ENCODE data around the gene ADCY9. TPM values are rescaled to one million over a fixed set of nuclear protein-coding genes. Genes with fewer than 3 reads are reported as not detected.

Gene ADCY9
- total RNA-seq, 1 donor from 2014 or later = 1.3 TPM

DNA sequence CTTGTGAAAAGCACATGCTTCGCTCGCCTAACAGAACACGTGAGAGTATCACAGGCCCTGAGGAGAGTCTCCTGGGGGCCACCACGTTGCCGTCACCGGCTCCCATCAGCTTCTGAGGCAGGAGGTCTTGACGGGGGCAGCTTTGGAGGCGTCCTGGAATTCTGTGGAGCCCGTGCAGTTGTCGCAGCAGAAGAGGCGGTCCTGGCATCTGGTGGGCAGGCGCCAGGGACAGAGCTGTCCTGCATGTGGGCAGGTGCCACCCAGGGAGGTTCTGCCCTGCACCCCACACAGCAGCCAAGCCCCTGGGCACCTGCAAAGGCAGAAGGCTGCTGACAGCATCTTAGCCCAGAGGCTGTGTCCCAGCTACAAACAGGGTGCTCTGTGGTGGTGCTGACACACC lies 136.7 kb downstream of the ADCY9 start:
- ATAC-seq (ENCODE audit: low read depth) (no peak), DNase-seq (no peak)
- H3K27me3 Mint-ChIP-seq = peaks cover 6% of the 10 kb centered on the region
- intact Hi-C loops (cut with micrococcal nuclease) = no loop called here
- ChIA-PET POLR2A (interaction anchor here (0.6 kb wide), 1 partner anchor 38 kb away, joined by 3 read pairs; no protein-coding TSS in a partner anchor), CTCF (no interaction called here)
- TF ChIP-seq, protein P1, sequence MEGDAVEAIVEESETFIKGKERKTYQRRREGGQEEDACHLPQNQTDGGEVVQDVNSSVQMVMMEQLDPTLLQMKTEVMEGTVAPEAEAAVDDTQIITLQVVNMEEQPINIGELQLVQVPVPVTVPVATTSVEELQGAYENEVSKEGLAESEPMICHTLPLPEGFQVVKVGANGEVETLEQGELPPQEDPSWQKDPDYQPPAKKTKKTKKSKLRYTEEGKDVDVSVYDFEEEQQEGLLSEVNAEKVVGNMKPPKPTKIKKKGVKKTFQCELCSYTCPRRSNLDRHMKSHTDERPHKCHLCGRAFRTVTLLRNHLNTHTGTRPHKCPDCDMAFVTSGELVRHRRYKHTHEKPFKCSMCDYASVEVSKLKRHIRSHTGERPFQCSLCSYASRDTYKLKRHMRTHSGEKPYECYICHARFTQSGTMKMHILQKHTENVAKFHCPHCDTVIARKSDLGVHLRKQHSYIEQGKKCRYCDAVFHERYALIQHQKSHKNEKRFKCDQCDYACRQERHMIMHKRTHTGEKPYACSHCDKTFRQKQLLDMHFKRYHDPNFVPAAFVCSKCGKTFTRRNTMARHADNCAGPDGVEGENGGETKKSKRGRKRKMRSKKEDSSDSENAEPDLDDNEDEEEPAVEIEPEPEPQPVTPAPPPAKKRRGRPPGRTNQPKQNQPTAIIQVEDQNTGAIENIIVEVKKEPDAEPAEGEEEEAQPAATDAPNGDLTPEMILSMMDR (IDR thresholded peaks at IDR 0.05) = no peak
- no peaks in the 10 kb centered on the region for H3K4me1 Mint-ChIP-seq
- H3K4me3 Mint-ChIP-seq = no peak overlapping the region
- no peak overlapping the region for H3K27ac Mint-ChIP-seq
- no peaks in the 10 kb centered on the region for H3K9me3 Mint-ChIP-seq
- no peaks in the 10 kb centered on the region for H3K36me3 Mint-ChIP-seq (ENCODE audit: low read depth)

DNA sequence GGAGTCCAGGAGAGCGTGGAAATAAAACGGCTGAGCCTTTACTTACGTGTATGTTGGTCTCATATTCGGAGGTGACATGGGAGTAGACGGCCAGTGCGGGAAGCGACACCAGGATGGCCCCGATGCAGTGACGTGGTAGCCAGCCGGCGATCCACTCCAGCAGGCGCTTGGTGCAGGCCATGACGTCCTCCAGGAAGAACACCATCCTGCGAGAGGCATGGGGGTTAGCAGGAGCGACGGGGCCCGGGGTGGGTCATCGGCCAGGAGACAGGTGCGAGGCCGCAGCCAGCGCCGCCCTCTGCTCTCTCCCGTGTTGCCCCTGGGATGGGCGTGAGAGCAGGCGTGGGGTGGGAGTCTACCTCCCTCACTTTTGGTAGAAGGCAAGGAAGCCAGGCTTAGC lies 137.2 kb downstream of the ADCY9 start:
- POLR2A ChIA-PET = no interaction called here
- intact Hi-C loops (cut with micrococcal nuclease) = no loop called here
- no peak overlapping the region for H3K27ac Mint-ChIP-seq
- ATAC-seq (ENCODE audit: low read depth) = no peak
- no peak for DNase-seq
- TF ChIP-seq, protein P1 (IDR thresholded peaks at IDR 0.05) = no peak
- H3K4me3 Mint-ChIP-seq = no peak overlapping the region
- H3K36me3 Mint-ChIP-seq (ENCODE audit: low read depth) = no peaks in the 10 kb centered on the region
- H3K27me3 Mint-ChIP-seq = peaks cover 6% of the 10 kb centered on the region
- H3K9me3 Mint-ChIP-seq = no peaks in the 10 kb centered on the region
- H3K4me1 Mint-ChIP-seq = no peaks in the 10 kb centered on the region
- CTCF ChIA-PET = no interaction called here

DNA sequence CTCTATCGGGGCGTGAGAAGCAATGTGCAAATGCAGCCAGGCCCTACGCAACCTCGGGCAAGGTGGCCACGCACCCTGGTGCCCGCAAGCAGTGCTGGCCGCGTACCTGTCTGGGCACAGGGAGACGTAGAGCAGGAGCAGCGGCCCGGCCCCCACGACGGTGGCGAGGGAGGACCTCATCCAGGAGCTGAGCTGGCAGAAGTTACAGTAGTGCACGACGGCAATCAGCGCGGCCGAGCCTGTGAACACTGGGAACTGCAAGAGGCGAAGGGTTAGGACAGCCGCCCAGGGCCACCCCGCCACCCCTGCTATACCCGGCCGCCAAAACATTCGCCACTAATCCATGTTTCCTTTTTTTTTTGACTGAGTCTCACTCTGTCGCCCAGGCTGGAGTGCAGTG lies 138.9 kb downstream of the ADCY9 start:
- Mint-ChIP-seq H3K27me3 (no peaks in the 10 kb centered on the region), H3K4me1 (no peaks in the 10 kb centered on the region), H3K4me3 (no peak overlapping the region), H3K9me3 (no peaks in the 10 kb centered on the region), H3K36me3 (ENCODE audit: low read depth) (no peaks in the 10 kb centered on the region), H3K27ac (no peak overlapping the region)
- intact Hi-C loops (cut with micrococcal nuclease) = no loop called here
- DNase-seq (no peak), ATAC-seq (ENCODE audit: low read depth) (no peak)
- ChIA-PET CTCF (no interaction called here), POLR2A (no interaction called here)
- TF ChIP-seq, protein P1 (IDR thresholded peaks at IDR 0.05) = no peak

DNA sequence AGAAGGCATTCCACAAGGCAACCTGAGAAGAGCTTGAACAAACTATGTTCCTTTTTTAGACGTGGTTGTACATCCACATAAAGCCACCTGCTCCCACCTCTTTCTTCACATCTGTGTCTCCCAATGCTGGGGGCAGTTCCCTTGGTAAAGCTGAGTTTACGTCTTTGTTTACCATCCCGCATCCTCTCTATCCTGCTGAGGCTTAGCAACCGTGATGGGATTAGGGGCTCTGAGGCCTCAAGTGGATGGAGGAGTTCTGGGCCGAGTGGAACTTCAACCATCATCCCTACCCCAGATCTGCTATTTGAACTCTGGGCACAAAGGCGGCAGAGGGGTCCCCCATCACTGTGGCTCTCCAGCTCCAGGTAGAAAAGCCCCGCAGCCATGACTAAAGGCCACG lies 141.5 kb downstream of the ADCY9 start:
- H3K4me3 Mint-ChIP-seq = no peak overlapping the region
- H3K4me1 Mint-ChIP-seq = no peaks in the 10 kb centered on the region
- H3K27ac Mint-ChIP-seq = no peak overlapping the region
- H3K36me3 Mint-ChIP-seq (ENCODE audit: low read depth) = no peaks in the 10 kb centered on the region
- no peaks in the 10 kb centered on the region for H3K27me3 Mint-ChIP-seq
- POLR2A ChIA-PET = no interaction called here
- CTCF ChIA-PET = no interaction called here
- TF ChIP-seq, protein P1 (IDR thresholded peaks at IDR 0.05) = no peak
- ATAC-seq (ENCODE audit: low read depth) (no peak), DNase-seq (no peak)
- intact Hi-C loops (cut with micrococcal nuclease) = no loop called here
- no peaks in the 10 kb centered on the region for H3K9me3 Mint-ChIP-seq

DNA sequence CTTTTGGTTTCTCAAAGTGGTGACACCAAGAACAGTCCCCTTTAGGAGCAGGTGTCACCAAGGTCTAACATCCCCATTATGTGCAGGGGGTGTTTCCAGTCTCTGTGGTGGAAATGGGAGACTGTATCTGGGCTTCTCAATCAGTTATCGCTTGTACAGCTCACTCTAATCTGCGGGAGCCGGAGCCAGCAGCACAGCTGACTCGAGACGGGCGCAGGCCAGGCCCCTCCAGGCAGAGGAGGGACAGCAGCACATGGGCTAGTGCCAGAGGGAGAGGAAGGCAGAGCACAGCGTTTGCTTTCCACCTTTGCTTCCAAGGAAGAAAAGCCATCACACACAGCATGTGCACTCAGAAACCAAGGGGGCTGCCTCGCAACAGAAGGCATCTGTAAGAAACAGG lies 144.5 kb downstream of the ADCY9 start:
- TF ChIP-seq, protein P1 (IDR thresholded peaks at IDR 0.05) = no peak
- DNase-seq = no peak
- Mint-ChIP-seq H3K9me3 (no peaks in the 10 kb centered on the region), H3K27me3 (no peaks in the 10 kb centered on the region), H3K27ac (no peak overlapping the region), H3K4me1 (no peaks in the 10 kb centered on the region), H3K4me3 (no peak overlapping the region), H3K36me3 (ENCODE audit: low read depth) (no peaks in the 10 kb centered on the region)
- POLR2A ChIA-PET = no interaction called here
- CTCF ChIA-PET = no interaction called here
- no peak for ATAC-seq (ENCODE audit: low read depth)
- intact Hi-C loops (cut with micrococcal nuclease) = no loop called here

Measured in activated B cell treated with CpG ODN at 0.5 μM for 24 hours (primary cell).